ENCODE data around the gene CCNL2.

CCNL2 gene

GRCh38 chr1:1354271-1355247 lies 44.6 kb downstream of the CCNL2 start:
- H2AFZ ChIP-seq (ENCODE audit: low read depth, low read length) = no peak overlapping the region
- H3K4me1 ChIP-seq (ENCODE audit: insufficient read depth, low read length) = peaks cover 38% of the 10 kb centered on the region
- H3K36me3 ChIP-seq (ENCODE audit: insufficient read depth, low read length) = no peaks in the 10 kb centered on the region
- H3K27me3 ChIP-seq (ENCODE audit: insufficient read depth, low read length) = no peaks in the 10 kb centered on the region
- no peaks in the 10 kb centered on the region for H3K9me3 ChIP-seq (ENCODE audit: low read length)
- H3K4me3 ChIP-seq (ENCODE audit: low read length) = no peak overlapping the region

- no peak overlapping the region for H3K4me3 ChIP-seq (ENCODE audit: low read length)
- no peak overlapping the region for H2AFZ ChIP-seq (ENCODE audit: low read depth, low read length)
- no peaks in the 10 kb centered on the region for H3K27me3 ChIP-seq (ENCODE audit: insufficient read depth, low read length)
- peaks cover 28% of the 10 kb centered on the region for H3K4me1 ChIP-seq (ENCODE audit: insufficient read depth, low read length)
- no peaks in the 10 kb centered on the region for H3K36me3 ChIP-seq (ENCODE audit: insufficient read depth, low read length)
- no peaks in the 10 kb centered on the region for H3K9me3 ChIP-seq (ENCODE audit: low read length)
Measured at GRCh38 chr1:1353389-1354151, 45.6 kb downstream of the CCNL2 start.

DNA sequence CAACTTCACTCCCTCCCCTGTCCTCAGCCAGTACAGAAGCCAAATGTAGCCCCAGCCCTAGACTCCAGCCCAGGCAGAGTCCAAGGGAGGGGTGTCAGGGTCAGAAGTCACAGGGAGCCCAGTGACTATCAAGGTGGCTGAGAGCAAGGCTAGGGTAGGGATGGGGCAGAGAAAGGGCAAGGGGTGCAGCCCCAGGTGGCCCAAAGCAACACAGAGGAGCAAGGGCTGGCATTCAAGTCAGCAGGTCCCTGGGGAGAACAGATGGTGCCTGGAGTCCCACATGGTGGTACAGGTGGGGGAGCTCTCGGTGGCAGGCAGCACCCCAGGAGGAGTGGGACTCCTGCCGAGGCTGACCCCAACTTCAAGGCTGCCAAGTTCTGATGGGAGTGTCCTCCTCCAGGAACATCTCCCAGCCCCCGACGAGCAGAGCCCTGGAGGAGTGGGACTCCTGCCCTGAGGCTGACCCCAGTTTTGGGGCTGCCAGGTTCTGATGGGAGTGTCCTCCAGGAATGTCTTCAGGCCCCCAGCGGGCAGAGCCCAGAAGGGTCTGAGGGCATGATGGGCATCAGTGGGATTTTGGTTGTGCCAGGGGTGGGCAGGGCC lies 46.2 kb downstream of the CCNL2 start:
- Histone ChIP-seq H2AFZ (ENCODE audit: low read depth, low read length) (no peak overlapping the region), H3K4me3 (ENCODE audit: low read length) (no peak overlapping the region), H3K27me3 (ENCODE audit: insufficient read depth, low read length) (no peaks in the 10 kb centered on the region), H3K36me3 (ENCODE audit: insufficient read depth, low read length) (no peaks in the 10 kb centered on the region), H3K4me1 (ENCODE audit: insufficient read depth, low read length) (peaks cover 27% of the 10 kb centered on the region), H3K9me3 (ENCODE audit: low read length) (no peaks in the 10 kb centered on the region)

- H3K9me3 ChIP-seq (ENCODE audit: low read length) = no peaks in the 10 kb centered on the region
- H3K27me3 ChIP-seq (ENCODE audit: insufficient read depth, low read length) = no peaks in the 10 kb centered on the region
- H3K4me1 ChIP-seq (ENCODE audit: insufficient read depth, low read length) = peaks cover 27% of the 10 kb centered on the region
- H2AFZ ChIP-seq (ENCODE audit: low read depth, low read length) = no peak overlapping the region
- peak overlapping the region; percentile 9 for H3K4me3 ChIP-seq (ENCODE audit: low read length)
- no peaks in the 10 kb centered on the region for H3K36me3 ChIP-seq (ENCODE audit: insufficient read depth, low read length)
Measured at GRCh38 chr1:1351511-1352427, 47.4 kb downstream of the CCNL2 start.

DNA sequence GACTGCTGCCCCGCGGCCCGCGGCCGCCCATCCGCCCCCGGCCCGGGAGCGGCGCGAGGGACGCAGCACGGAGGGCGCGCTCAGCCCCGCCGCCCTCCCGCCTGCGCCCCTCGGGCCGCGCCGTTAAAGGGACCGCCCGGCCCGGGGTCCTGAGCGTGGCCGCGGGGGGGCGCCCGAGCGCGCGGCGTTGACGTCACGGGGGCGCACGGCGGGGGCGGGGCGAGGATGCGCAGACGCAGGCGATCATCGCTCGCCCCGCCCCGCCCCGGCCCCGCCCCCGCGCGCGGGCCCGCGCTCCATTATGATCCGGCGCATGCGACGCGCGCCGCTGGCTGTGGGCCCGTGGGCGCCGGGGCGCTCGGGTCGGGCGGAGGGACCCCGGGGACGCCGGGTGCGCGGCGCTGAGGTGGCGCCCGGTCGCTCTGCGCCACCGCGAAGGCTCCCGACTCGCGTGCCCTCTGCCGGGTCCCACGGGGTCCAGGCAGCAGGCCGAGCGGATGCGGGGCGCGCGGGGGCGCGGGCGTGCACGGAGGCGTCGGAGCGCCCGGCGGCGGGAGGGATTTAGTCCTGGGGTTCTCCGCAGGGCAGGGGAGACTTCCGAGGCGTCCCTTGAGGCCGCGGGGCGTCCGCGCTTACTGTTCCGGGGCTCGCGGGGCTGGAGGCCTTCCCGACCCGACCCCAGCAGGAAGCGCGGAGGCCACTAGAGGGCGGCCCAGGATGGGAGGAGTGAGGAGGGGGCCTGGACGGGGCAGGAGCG lies 49.7 kb downstream of the CCNL2 start, which contains the start of gene DVL1:
TSS of gene DVL1 (minus strand) at position 163 of the 757 bp plus-strand sequence. CDS start 353 bp downstream, outside the sequence.
- no peak within 1 kb of the TSS for H2AFZ ChIP-seq (ENCODE audit: low read depth, low read length)

DNA sequence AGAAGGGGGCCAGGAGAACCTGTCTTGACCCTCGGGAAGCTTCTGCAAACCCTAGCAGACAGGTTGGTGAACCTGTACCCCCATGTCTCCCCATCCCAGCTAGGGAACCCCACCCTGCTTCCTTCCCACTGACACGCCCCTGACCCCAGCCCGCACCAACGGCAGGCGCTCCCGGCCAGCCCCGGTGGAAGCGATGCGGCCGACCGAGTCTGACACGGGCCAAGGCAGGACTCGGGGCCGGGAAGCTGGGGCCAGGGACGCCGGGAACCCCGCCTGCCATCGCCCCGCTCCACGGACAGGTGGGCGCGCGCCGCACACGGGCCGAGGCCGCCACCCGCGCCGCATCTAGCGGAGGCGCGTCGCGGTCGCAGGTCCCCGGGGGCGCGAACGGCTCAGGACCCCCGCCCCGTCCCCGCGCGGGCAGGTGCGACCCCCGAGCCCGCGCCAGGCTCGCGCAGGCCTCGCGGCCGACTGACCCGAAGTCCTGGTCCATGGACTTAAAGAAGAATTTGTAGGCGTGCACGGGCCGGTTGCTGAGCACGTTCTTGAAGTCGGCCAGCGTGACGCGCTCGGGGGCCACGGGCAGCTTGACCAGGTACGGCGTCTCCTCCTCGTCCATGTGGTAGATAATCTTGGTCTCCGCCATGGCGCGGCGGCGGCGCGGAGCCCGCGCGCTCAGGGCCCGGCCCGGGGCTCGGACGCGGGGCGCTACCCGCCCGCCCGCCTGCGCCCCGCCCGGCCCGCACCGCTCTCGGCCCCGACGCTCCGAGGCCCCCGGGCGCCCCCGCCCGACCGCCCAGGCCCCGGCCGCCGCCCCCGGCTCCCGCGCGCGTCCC lies 50.5 kb downstream of the CCNL2 start:
- no peaks in the 10 kb centered on the region for H3K36me3 ChIP-seq (ENCODE audit: insufficient read depth, low read length)
- H3K27me3 ChIP-seq (ENCODE audit: insufficient read depth, low read length) = no peaks in the 10 kb centered on the region
- H3K9me3 ChIP-seq (ENCODE audit: low read length) = no peaks in the 10 kb centered on the region
- peaks cover 25% of the 10 kb centered on the region for H3K4me1 ChIP-seq (ENCODE audit: insufficient read depth, low read length)
- H2AFZ ChIP-seq (ENCODE audit: low read depth, low read length) = no peak overlapping the region
- peak overlapping the region; percentile 95 for H3K4me3 ChIP-seq (ENCODE audit: low read length)

More for the DNA sequence above, 49.7 kb downstream of the CCNL2 start, which contains the start of gene DVL1:
- Histone ChIP-seq H3K4me3 (ENCODE audit: low read length) (peak within 1 kb of the TSS; percentile 95), H3K27me3 (ENCODE audit: insufficient read depth, low read length) (no peaks in the 10 kb centered on the region), H3K36me3 (ENCODE audit: insufficient read depth, low read length) (no peaks in the 10 kb centered on the region), H3K4me1 (ENCODE audit: insufficient read depth, low read length) (peaks cover 26% of the 10 kb centered on the region), H3K9me3 (ENCODE audit: low read length) (no peaks in the 10 kb centered on the region)

DNA sequence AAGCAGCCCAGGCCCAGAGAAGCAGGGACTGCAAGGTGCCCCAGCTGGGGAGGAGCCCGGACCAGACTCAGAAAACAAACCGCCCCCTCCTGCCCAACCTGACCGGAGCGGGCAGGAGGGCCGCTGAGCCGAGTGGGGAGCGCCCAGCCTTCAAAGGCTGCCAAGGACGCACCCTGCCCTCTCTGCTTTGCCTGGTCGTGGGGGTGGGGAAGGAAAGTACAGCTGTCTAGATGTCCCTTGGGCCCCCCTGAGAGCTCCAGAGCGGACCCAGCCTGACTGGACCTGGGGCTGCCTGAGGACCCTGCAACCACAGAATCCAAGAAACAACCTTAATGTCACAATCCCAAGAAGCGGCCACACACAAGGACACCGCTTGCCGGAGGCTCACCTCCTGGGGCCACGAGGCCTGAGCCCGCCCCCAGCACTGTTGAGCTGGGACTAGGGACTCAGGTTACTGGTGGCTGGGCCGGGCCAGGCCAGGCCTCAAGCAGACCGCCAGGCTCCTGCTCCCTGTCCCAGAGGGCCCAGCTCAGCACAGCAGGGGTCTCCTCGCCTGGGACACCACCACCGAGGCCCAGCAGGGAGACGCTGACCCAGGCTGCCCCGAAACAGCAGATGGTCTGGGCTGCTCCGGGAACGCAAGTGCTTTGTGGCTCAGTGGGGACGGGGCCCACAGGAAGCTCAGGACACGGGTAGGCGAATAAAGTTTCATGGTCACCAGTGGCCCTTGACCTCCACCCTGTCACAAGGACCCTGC lies 51.3 kb downstream of the CCNL2 start:
- peaks cover 24% of the 10 kb centered on the region for H3K4me1 ChIP-seq (ENCODE audit: insufficient read depth, low read length)
- H2AFZ ChIP-seq (ENCODE audit: low read depth, low read length) = no peak overlapping the region
- H3K36me3 ChIP-seq (ENCODE audit: insufficient read depth, low read length) = no peaks in the 10 kb centered on the region
- no peaks in the 10 kb centered on the region for H3K27me3 ChIP-seq (ENCODE audit: insufficient read depth, low read length)
- no peaks in the 10 kb centered on the region for H3K9me3 ChIP-seq (ENCODE audit: low read length)
- peak overlapping the region; percentile 95 for H3K4me3 ChIP-seq (ENCODE audit: low read length)

GRCh38 chr1:1347026-1347595 lies 52.0 kb downstream of the CCNL2 start:
- Histone ChIP-seq H3K4me1 (ENCODE audit: insufficient read depth, low read length) (peaks cover 21% of the 10 kb centered on the region), H2AFZ (ENCODE audit: low read depth, low read length) (no peak overlapping the region), H3K9me3 (ENCODE audit: low read length) (no peaks in the 10 kb centered on the region), H3K36me3 (ENCODE audit: insufficient read depth, low read length) (no peaks in the 10 kb centered on the region), H3K27me3 (ENCODE audit: insufficient read depth, low read length) (no peaks in the 10 kb centered on the region), H3K4me3 (ENCODE audit: low read length) (peak overlapping the region; percentile 95)

DNA sequence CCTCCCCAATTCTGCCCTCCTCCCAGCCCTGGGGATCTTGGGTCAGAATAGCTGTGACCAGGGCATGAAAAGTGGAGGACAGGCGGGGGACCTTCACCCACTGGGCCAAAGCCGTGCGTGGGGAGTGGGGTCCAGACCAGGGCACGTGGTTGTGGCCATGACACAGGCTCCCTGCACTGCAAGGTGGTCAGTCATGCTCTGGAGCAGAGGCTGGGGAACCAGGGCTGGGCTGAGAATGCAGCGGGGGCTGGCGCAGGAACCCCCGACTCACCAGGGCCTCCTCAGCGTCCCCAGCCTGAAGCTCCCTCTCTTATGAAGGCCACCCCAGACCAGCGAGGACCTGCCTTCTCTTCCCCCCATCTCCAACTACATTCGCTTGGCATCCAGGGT lies 52.6 kb downstream of the CCNL2 start:
- Histone ChIP-seq H3K4me1 (ENCODE audit: insufficient read depth, low read length) (peaks cover 16% of the 10 kb centered on the region), H3K9me3 (ENCODE audit: low read length) (no peaks in the 10 kb centered on the region), H3K36me3 (ENCODE audit: insufficient read depth, low read length) (peaks cover 2% of the 10 kb centered on the region), H2AFZ (ENCODE audit: low read depth, low read length) (no peak overlapping the region), H3K4me3 (ENCODE audit: low read length) (no peak overlapping the region), H3K27me3 (ENCODE audit: insufficient read depth, low read length) (no peaks in the 10 kb centered on the region)

GRCh38 chr1:1345860-1346500 lies 53.2 kb downstream of the CCNL2 start:
- no peak overlapping the region for H3K4me3 ChIP-seq (ENCODE audit: low read length)
- no peak overlapping the region for H2AFZ ChIP-seq (ENCODE audit: low read depth, low read length)
- H3K9me3 ChIP-seq (ENCODE audit: low read length) = no peaks in the 10 kb centered on the region
- no peaks in the 10 kb centered on the region for H3K27me3 ChIP-seq (ENCODE audit: insufficient read depth, low read length)
- H3K4me1 ChIP-seq (ENCODE audit: insufficient read depth, low read length) = peaks cover 13% of the 10 kb centered on the region
- peaks cover 7% of the 10 kb centered on the region for H3K36me3 ChIP-seq (ENCODE audit: insufficient read depth, low read length)

Measured in neuron (in vitro differentiated cells).